GF-D8 (cell line): Measurements from ENCODE around the gene GOLT1A.
"Not testable (repeated sequence)": the region's sequence is repeated elsewhere in the genome, so short reads cannot be mapped to it uniquely, and the experiment has no call there.

ENCODE experiments used
- DNase-seq: peaks from one replicate; lab custom pipeline; 2025; lab: John Stamatoyannopoulos, UW

Gene GOLT1A

GRCh38 chr1:204248954-204249353 is 35.2 kb upstream of the GOLT1A start:
- no peak for DNase-seq

- no peak for DNase-seq
These were observed 33.1 kb upstream of the GOLT1A start for GRCh38 chr1:204246876-204247275.

DNA sequence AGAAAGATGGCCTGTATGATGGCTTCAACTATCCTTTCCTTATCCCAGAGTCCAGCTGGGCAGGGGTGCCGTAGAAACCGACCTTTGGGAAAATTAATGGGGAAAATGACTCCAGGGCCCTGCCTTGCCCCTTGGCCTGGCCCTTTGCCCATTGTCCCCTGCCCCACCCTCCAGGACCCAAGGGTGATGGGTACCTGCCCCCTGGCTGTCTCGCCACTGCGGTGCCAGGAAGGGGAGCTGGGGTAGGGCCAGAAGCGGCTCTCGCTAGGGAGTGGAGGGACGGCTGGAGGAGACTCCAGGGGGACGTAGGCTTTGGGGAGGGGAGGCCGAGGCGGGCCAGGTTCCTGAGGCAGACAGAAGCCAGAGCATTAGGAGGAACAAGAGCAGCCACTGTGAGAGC is 29.1 kb upstream of the GOLT1A start:
- no peak for DNase-seq

GRCh38 chr1:204241914-204242313 is 28.1 kb upstream of the GOLT1A start:
- no peak for DNase-seq

GRCh38 chr1:204241050-204241449 is 27.3 kb upstream of the GOLT1A start:
- DNase-seq = no peak

DNA sequence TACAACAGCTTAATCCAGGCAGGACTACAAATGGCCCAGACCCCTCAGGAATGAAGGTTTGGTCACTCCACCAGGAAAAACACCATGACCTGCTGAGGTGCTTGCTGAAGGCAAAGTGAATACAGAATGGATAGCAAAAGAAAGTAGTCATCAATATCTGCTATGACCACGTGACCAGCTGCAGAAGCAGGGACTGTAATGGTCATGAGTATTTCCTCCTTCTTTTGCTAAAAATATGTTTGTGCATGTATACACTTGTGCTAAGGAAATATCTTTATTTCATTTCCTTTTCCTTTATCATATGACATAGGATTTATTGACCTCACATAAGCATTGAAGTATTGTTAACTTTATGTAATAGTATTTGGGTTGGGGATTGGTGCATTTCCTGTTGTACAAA is 26.4 kb upstream of the GOLT1A start:
- DNase-seq = no peak

DNA sequence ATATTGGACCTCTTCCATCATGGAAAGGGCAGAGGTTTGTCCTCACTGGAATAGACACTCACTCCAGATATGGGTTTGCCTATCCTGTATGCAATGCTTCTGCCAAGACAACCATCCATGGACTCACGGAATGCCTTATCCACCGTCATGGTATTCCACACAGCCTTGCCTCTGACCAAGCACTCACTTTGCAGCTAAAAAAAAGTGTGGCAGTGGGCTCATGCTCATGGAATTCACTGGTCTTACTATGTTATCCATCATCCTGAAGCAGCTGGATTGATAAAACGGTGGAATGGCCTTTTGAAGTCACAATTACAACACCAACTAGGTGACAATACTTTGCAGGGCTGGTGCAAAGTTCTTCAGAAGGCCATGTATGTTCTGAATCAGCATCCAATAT is 25.6 kb upstream of the GOLT1A start:
- DNase-seq = not testable (repeated sequence)

GRCh38 chr1:204238520-204238919 is 24.7 kb upstream of the GOLT1A start:
- DNase-seq = not testable (repeated sequence)

- not testable (repeated sequence) for DNase-seq
These were observed 23.7 kb upstream of the GOLT1A start for GRCh38 chr1:204237515-204237914.

GRCh38 chr1:204232526-204232925 is 18.7 kb upstream of the GOLT1A start:
- no peak for DNase-seq

- no peak for DNase-seq
These were observed 16.4 kb upstream of the GOLT1A start for GRCh38 chr1:204230211-204230610.

DNA sequence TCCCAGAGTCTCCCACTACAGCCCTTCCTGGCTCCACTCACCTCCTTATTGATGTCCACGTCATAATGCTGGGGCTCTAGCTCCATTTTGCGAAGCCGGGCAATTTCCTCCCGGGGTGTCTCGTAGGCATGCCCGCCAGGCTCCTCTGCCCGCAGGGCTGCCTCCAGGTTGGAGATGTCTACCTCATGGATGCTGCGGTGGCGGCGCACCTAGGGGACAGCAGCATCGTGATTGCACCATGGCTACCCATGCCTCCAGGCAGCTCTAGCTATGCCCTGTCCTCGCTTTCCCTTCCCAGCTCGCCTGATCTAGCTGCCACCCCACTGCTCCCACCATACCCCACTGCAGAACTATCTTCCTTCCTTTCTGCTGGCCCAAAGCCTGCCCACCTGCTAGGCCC is 15.1 kb upstream of the GOLT1A start:
- DNase-seq = no peak

DNA sequence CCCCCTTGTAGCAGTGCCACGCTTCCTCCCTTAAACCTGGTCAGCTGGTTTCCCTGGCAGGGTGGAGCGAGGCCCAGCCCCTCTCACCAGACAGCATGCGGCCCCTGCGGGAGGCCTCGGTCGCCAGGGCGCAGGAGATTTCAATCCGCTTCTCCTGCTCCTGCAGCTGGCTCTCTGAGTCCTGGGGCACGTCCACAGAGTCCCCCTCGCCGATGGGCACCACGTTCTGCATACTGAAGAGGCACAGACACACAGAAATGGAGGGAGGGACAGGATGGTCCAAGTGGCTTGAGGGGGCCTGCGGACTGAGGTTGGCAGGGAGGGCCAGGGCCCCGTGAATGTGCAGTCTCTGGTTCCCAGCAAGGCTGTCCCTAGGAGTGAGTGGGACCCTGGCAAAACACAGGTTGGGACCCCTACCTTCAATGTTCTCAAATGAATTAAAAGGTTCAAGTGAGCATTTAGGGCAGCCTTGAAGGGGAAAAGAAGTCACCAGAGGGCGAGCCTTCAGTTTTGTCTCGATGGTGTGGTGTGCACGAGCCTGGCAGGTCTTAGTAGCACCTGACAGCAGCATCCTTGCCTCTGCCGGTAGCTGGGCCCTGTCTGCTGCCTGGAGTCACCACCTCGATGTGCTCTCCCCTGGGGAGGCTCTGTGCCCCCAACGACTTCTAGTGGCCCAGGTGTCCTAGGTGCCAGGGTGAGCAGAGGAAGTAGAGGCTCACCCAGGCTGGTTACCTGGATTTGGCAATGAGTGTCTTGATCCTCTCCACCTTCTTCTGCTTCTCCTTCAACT is 14.4 kb upstream of the GOLT1A start:
- DNase-seq = no peak

- no peak for DNase-seq
These were observed 13.6 kb upstream of the GOLT1A start for GRCh38 chr1:204227351-204227750.

DNA sequence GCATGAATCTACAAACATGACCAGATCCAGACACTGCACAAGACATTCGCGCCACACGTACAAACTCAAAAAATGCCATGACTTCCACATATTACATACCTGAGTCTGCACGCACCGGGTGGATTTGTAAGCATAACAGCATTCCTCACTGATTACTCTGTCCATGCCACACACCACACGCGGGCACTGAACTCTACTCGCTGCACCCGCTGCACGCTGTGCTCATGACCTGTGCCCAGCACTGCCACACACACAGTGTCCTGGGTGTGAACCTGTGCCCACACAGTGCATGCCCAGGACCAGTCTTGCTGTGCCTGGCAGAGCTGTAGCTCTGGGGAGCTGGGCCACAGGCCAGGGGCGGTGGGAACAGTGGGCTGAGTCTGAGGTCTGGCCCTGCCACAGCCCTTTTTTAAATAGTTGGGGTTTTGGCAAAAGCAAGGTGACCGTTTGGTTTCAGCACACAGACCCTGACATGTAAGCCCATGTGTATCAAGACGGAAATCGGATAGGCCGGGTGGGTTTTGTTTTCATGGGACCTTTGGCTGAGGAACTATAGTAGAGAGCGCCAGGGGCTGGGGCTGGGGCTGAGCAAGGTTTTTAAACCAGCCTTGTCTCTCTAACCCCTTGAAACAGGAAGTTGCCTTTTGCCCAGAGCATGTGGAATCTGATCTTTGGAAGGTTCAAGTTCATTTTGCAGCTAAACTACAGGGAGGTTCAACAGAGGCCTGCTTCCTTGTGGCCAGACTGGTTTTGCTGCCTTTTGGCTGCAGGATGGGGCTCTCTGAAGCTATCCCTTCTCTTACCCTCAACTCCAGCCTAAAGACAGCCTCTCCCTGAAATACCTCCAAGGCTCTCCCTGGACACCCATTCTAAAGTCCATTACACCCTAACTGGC is 12.3 kb upstream of the GOLT1A start:
- DNase-seq = no peak

DNA sequence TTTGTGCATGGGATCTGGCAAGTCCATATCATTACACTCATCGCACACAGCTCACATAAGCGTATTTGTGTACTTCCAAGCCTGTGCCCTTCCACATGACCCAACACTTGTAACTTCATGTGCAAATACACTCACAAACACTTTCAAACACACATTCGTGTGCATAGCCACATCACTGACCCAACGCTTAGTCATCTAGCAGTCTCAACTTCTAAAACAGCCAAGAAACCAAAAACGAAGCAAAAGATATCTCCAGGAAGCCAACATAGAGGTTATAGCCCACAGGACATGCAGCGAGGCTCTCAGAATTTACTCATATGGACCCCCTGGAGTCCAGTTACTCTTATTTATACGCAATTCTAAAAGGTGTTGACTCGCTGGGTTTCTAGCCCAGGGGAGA is 10.9 kb upstream of the GOLT1A start:
- DNase-seq = no peak

DNA sequence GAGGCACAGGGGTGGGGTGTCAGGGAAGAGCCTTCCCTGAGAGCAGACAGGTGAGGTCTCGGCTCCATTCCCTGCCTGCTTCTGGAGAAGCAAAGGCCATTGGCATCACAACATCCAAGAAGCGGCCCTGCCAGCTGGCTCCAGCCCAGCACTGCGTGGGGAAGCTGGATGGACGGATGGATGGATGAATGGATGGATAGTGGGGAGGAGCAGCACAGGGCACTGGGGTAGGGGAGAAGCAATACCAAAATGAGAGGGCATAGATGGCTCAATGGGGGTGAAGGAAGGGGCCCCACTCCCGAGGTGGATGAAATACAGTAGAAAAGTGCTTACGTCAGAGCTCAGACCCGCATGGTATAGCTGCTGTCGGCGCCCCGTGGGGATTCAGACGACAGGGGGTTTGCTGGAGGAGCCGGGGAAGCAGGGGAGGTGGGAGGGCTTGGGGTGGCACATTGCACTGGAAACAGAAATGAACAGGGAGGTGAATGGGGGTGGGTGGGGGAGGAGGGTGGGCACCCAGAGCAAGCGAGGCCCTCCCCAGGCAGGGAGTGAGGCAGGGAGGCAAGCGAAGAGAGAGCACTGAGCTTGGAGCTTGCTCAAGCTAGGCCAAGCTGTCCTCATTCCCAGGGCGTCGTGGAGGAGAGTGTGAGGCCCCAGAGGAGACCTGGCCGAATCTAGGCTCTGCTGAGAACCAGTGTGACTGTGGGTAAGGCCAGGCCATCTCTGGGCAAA is 9.5 kb upstream of the GOLT1A start:
- no peak for DNase-seq

DNA sequence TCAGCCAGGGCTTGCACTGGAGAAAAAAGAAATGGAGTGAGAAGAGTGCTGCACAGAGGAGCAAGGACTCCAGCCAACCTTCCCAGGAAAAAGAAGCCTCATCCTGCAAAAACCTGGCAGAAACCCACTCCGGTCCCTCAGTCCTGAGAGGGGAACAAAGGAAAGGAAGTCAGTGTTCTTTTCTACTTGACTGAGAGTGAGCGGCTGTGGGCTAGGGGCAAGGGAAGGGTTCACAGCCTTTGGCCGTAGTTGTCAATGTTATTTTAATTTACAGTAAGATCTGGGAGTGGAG is 8.9 kb upstream of the GOLT1A start:
- DNase-seq = no peak

- no peak for DNase-seq
These were observed 8.4 kb upstream of the GOLT1A start for GRCh38 chr1:204222006-204222763.

GRCh38 chr1:204221271-204221670 is 7.5 kb upstream of the GOLT1A start:
- DNase-seq = no peak

GRCh38 chr1:204219971-204220616 is 6.3 kb upstream of the GOLT1A start:
- no peak for DNase-seq

DNA sequence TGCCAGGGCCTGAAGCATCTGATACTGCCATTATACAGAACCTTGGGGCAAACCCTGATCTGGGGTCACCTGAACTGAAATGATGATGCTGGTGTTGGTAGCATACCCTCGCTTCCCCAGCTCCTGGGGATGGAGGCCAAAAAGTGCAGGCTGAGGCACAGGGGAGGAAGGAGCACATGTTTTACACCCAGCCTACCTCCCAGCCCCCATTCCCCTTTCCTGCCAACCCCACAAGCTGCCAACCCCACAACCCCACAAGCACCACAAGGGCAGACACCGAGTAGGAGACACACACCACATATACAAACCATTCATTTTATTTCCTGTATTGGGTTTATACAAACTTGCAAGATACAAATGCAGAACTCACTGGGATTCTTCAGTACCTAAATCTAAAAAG is 4.8 kb upstream of the GOLT1A start:
- no peak for DNase-seq
